IPS-18a (cell line): ENCODE data around the gene CRKL.
A peak's percentile ranks its signal among the peaks of the same experiment; 100 is the strongest.
"Not testable (repeated sequence)": the region's sequence is repeated elsewhere in the genome, so short reads cannot be mapped to it uniquely, and the experiment has no call there.

Experiments used
- H3K27ac ChIP-seq: one replicate; pipeline ENCODE4 v1.5.1; 2013; ENCODE audit warnings: low read length
- H3K27me3 ChIP-seq: one replicate; pipeline ENCODE4 v1.6.1; 2013; ENCODE audit warnings: mild to moderate bottlenecking, low read length; ENCODE audit not compliant: control insufficient read depth, insufficient read depth
- H3K36me3 ChIP-seq: one replicate; pipeline ENCODE4 v1.6.1; 2013; ENCODE audit warnings: low read depth, low read length; ENCODE audit not compliant: control insufficient read depth
- H3K4me1 ChIP-seq: one replicate; pipeline ENCODE4 v1.6.1; 2013; ENCODE audit warnings: low read depth, low read length; ENCODE audit not compliant: control insufficient read depth
- H3K4me3 ChIP-seq: one replicate; pipeline ENCODE4 v1.5.1; 2013; ENCODE audit warnings: low read length
- H3K9ac ChIP-seq: one replicate; pipeline ENCODE4 v1.6.1; 2013; ENCODE audit warnings: mild to moderate bottlenecking, low read length, moderate library complexity
- H3K9me3 ChIP-seq: one replicate; pipeline ENCODE4 v1.6.1; 2013; ENCODE audit warnings: low read depth, low read length; ENCODE audit not compliant: control insufficient read depth

CRKL gene

DNA sequence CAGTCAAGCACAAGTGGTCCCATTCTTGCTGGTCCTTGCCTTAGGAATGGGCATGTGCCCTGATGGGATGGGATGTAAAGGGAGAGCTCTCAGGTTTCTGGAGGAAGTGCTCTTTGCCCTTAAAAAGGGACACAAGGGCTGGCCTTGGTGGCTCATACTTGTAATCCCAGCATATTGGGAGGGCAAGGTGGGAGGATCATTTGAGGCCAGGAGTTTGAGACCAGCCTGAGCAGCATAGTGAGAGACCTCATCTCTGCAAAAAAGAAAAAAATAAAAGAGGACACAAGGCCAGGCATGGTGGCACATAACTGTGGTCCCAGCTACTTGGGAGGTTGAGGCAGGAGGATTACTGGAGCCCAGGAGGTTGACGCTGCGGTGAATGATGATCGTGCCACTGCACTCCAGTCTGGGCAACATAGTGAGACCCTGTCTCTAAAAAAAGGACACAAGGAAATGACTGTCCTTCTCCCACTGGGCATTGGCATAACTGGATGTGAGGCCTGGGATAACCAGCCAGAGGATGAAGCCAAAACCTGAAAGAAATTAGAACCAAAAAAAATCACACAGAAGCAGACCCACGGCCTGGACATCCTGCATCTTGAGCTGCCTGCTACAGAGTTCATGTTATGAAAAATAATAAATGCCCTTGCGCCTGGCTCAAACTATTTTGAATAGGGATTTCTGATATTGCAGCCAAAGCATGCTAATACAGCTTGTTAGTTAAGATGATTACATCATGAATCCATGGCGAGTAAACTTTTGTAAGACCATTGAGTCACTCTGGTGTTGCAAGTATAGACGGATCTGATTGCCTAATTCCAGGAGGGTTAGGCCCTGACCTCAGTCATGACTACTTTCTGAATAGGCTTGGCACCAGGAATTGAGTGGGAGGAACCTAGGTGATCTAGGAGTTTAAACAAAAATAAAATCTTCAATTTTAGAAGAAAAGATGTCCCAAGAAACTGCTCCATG is 12.9 kb upstream of the CRKL start:
- Histone ChIP-seq H3K4me1 (no peaks in the 10 kb centered on the region), H3K9me3 (no peaks in the 10 kb centered on the region), H3K27ac (no peak overlapping the region), H3K36me3 (no peaks in the 10 kb centered on the region), H3K9ac (no peak overlapping the region), H3K27me3 (no peaks in the 10 kb centered on the region), H3K4me3 (no peak overlapping the region)

DNA sequence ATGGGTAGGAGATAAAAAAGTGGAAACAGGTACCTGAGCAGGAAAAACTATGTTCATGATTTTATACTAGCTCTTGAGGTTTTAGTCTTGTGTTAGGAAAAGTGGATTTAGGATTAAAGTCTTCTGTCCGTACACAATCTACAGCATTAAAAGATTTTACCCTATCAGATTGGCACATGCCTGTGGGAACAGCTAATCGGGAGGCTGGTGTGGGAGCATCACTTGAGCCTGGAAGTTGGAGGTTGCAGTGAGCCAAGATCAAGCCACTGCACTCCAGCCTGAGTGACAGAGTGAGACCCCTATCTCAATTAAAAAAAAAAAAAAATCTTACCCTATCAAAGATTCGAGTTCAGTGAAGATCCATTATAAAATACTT is 12.2 kb upstream of the CRKL start:
- Histone ChIP-seq H3K4me3 (no peak overlapping the region), H3K27me3 (no peaks in the 10 kb centered on the region), H3K36me3 (no peaks in the 10 kb centered on the region), H3K9me3 (no peaks in the 10 kb centered on the region), H3K9ac (no peak overlapping the region), H3K4me1 (no peaks in the 10 kb centered on the region), H3K27ac (no peak overlapping the region)

- H3K4me3 ChIP-seq: no peak overlapping the region
- no peaks in the 10 kb centered on the region for H3K4me1 ChIP-seq
- H3K36me3 ChIP-seq: no peaks in the 10 kb centered on the region
- no peak overlapping the region for H3K9ac ChIP-seq
- H3K27me3 ChIP-seq: no peaks in the 10 kb centered on the region
- H3K27ac ChIP-seq: no peak overlapping the region
- H3K9me3 ChIP-seq: no peaks in the 10 kb centered on the region
Measured at GRCh38 chr22:20905415-20906386, 11.5 kb upstream of the CRKL start.

- no peaks in the 10 kb centered on the region for H3K4me1 ChIP-seq
- no peak overlapping the region for H3K9ac ChIP-seq
- no peak overlapping the region for H3K27ac ChIP-seq
- no peaks in the 10 kb centered on the region for H3K27me3 ChIP-seq
- H3K9me3 ChIP-seq: no peaks in the 10 kb centered on the region
- H3K4me3 ChIP-seq: no peak overlapping the region
- H3K36me3 ChIP-seq: no peaks in the 10 kb centered on the region
Measured at GRCh38 chr22:20906387-20906767, 10.8 kb upstream of the CRKL start.

DNA sequence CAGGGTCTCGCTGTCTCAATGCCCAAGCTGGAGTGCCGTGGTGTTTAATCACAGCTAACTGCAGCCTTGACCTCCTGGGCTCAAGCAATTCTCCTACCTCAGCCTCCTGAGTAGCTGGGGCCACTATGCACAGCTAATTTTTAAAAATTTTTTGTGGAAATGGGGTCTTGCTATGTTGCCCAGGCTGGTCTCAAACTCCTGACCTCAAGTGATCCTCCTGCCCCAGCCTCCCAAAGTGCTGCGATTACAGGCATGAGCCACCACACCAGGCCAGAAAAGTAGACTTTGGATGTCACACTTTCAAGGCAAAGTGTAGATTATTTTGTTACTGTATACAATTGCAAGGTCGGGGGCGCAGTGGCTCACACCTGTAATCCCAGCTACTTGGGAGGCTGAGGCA is 8.5 kb upstream of the CRKL start:
- H3K4me1 ChIP-seq, H3K4me3 ChIP-seq, H3K27me3 ChIP-seq, H3K27ac ChIP-seq, H3K9me3 ChIP-seq, H3K36me3 ChIP-seq, H3K9ac ChIP-seq: not testable (repeated sequence)

DNA sequence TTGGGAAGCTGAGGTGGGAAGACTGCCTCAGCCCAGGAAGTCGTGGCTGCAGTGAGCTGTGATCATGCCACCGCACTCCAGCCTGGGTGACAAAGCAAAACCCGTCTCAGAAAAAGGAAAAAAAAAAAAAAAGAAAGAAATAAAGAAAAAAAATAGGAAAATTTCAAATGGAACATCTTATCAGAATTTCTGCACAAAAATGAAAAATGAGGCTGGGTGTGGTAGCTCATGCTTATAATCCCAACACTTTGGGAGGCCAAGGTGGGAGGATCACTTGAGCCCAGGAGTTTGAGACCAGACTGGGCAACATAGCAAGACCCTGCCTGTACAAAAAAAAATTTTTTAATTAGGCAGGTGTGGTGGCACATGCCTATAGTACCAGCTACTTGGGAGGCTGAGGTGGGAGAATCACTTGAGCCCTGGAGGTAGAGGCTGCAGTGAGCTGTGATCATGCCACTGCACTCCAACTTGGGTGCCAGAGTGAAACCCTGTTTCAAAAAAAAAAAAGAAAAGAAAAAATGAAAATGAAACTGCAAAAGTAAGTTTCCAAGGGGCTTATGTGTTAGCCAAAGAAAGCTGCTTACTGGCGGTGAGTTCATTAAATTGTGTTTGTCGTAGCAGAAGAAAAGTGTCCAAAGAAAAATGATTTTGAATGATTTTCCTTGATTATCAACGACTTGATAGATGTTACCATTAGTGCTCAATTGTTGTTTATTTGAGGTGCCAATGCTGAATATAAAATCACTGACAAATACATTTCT is 7.5 kb upstream of the CRKL start:
- H3K4me1 ChIP-seq: no peaks in the 10 kb centered on the region
- no peaks in the 10 kb centered on the region for H3K9me3 ChIP-seq
- H3K4me3 ChIP-seq: no peak overlapping the region
- no peak overlapping the region for H3K9ac ChIP-seq
- no peak overlapping the region for H3K27ac ChIP-seq
- H3K36me3 ChIP-seq: no peaks in the 10 kb centered on the region
- no peaks in the 10 kb centered on the region for H3K27me3 ChIP-seq

GRCh38 chr22:20912494-20912893 is 4.7 kb upstream of the CRKL start:
- Histone ChIP-seq H3K9ac (no peak overlapping the region), H3K4me3 (no peak overlapping the region), H3K27me3 (no peaks in the 10 kb centered on the region), H3K4me1 (peaks cover 4% of the 10 kb centered on the region), H3K36me3 (no peaks in the 10 kb centered on the region), H3K9me3 (no peaks in the 10 kb centered on the region), H3K27ac (no peak overlapping the region)

DNA sequence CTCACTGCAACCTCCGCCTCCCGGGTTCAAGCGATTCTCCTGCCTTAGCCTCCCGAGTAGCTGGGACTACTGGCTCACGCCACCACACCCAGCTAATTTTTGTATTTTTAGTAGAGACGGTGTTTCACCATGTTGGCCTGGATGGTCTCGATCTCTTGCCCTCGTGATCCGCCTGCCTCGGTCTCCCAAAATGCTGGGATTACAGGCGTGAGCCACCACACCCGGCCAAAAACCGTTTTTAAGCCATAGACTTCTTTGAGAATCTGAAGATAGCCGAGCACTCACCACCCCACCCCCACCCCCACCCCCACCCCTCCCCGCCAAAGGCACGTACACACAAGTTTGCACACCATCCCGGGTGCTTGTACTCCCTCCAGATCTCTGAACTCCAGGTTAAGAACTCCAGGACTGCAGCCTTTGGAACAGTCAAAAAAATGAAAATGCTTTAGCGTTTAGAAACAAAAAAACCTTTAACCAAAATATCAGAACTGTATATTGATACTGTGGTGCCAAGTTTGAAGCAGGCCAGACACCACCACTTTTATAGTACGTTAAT is 1.5 kb downstream of the CRKL start:
- Histone ChIP-seq H3K36me3 (no peaks in the 10 kb centered on the region), H3K4me1 (peaks cover 9% of the 10 kb centered on the region), H3K27me3 (no peaks in the 10 kb centered on the region), H3K9ac (peak overlapping the region; percentile 94), H3K27ac (no peak overlapping the region), H3K9me3 (no peaks in the 10 kb centered on the region), H3K4me3 (peak overlapping the region; percentile 75)

- no peaks in the 10 kb centered on the region for H3K36me3 ChIP-seq
- H3K9me3 ChIP-seq: no peaks in the 10 kb centered on the region
- H3K27me3 ChIP-seq: no peaks in the 10 kb centered on the region
- peak overlapping the region; percentile 75 for H3K4me3 ChIP-seq
- no peak overlapping the region for H3K27ac ChIP-seq
- peaks cover 9% of the 10 kb centered on the region for H3K4me1 ChIP-seq
- H3K9ac ChIP-seq: peak overlapping the region; percentile 57
Measured at GRCh38 chr22:20919718-20920117, 2.5 kb downstream of the CRKL start.

DNA sequence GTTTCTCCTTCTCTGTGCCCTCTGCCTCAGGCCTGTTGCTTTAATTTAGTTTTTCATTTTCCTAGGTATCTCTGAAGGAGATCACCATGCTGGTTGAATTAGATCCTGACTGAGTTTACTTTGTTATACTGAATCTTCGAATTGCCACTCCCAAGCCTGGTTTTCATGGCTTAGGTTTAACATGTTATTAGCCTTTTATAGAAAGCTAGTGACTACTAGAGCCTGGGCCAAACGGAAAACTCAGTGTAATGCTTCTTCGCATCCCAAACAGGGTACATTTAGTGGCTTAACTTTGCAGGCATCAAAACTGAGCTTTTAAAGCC is 3.6 kb downstream of the CRKL start:
- H3K9ac ChIP-seq: no peak overlapping the region
- H3K27ac ChIP-seq: no peak overlapping the region
- H3K9me3 ChIP-seq: no peaks in the 10 kb centered on the region
- H3K36me3 ChIP-seq: peaks cover 5% of the 10 kb centered on the region
- peaks cover 17% of the 10 kb centered on the region for H3K4me1 ChIP-seq
- no peaks in the 10 kb centered on the region for H3K27me3 ChIP-seq
- peak overlapping the region; percentile 75 for H3K4me3 ChIP-seq
